KOPT-K1 (cell line): ENCODE data around the gene SLC38A5.
"Not testable (repeated sequence)": the region's sequence is repeated elsewhere in the genome, so short reads cannot be mapped to it uniquely, and the experiment has no call there.

Source experiments
- H3K27ac ChIP-seq: fragments of 200-600 bp; sonication (generic); 2 replicates; pipeline ENCODE4 v1.5.1; 2016; ENCODE audit warnings: antibody characterized with exemption, mild to moderate bottlenecking, low read depth, low read length; ENCODE audit not compliant: poor library complexity, severe bottlenecking
- H3K36me3 ChIP-seq: fragments of 200-600 bp; sonication (generic); 2 replicates; pipeline ENCODE4 v1.5.1; 2017; ENCODE audit warnings: antibody characterized with exemption, mild to moderate bottlenecking, low read length, moderate library complexity; ENCODE audit not compliant: insufficient read depth
- H3K9me3 ChIP-seq: fragments of 200-600 bp; sonication (generic); 2 replicates; pipeline ENCODE4 v1.5.1; 2017; ENCODE audit warnings: antibody characterized with exemption, low read length, mild to moderate bottlenecking; ENCODE audit not compliant: insufficient read depth, poor library complexity, severe bottlenecking

The SLC38A5 gene

DNA sequence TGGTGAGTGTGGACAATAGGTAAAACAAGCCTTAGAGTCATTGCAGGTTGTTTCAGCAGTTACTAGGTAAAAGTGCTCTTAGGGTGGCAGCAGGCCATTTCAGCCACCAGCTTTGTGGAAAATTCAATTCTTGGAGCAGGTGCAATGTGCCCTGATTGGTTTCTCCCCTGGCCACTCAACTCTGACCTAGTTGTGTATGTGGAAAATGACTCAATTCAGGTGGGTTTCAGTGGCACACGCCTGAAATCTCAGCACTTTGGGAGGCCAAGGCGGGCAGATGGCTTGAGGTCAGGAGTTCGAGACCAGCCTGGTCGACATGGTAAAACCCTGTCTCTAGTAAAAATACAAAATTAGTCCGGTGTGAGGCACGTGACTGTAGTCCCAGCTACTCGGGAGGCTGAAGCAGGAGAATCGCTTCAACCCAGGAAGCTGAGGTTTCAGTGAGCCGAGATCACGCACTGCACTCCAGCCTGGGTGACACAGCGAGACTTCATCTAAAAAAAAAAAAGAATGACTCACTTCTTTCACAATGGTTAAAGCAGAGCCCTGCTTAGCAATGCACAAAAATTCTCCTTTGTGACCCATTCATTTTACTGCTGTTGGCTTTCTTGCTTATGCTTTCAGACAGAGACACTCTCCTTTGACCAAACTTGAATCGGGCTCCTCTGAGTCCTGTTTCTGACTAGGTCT is 42.9 kb downstream of the SLC38A5 start:
- H3K9me3 ChIP-seq, H3K36me3 ChIP-seq, H3K27ac ChIP-seq: not testable (repeated sequence)

DNA sequence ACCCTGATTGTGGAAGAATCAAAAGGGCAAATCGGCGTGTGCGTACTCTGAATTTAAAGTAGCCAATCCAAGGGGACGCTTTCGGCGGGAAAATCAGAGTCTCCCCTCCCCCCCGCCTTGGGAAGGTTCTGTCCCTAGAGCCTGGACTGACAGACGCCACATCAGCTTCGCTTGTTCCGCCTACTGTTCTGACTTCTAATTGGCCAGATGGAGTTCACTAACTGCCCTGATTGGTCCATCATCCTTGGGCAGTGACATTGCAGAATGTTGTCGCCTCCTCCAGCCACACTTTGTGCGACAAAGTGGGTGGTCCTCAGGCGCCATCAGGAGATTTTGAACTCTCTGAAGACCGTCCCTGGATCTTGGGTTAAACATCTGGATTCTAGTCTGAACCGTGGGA is 58.2 kb downstream of the SLC38A5 start, which contains the start of gene SSX4B:
SSX4B (minus strand) TSS at position 101 of the 400 bp plus-strand sequence. CDS start 588 bp downstream, outside the sequence.
- not testable (repeated sequence) for H3K27ac ChIP-seq, H3K9me3 ChIP-seq, H3K36me3 ChIP-seq
